GM19043 (cell line): ENCODE data around the gene ZNF414.
A peak's percentile ranks its signal among the peaks of the same experiment; 100 is the strongest.
"Not testable (repeated sequence)": the region's sequence is repeated elsewhere in the genome, so short reads cannot be mapped to it uniquely, and the experiment has no call there.

Experiments
- ATAC-seq: cut with Tn5 transposase; IDR thresholded peaks from one replicate; pipeline ENCODE4 v1.9.1; 2021; ENCODE audit warnings: low read depth; ENCODE audit not compliant: unreplicated experiment

The ZNF414 gene, protein sequence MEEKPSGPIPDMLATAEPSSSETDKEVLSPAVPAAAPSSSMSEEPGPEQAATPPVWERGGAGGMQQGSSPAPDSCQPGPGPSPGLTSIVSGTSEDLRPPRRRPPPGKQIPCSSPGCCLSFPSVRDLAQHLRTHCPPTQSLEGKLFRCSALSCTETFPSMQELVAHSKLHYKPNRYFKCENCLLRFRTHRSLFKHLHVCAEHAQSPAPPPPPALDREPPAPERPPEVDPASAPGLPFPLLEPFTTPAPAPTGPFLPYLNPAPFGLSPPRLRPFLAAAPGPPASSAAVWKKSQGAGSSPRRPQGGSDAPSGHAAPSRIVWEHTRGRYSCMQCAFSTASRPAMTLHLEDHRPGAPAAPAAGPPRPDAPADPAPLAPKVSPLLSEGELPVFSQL

DNA sequence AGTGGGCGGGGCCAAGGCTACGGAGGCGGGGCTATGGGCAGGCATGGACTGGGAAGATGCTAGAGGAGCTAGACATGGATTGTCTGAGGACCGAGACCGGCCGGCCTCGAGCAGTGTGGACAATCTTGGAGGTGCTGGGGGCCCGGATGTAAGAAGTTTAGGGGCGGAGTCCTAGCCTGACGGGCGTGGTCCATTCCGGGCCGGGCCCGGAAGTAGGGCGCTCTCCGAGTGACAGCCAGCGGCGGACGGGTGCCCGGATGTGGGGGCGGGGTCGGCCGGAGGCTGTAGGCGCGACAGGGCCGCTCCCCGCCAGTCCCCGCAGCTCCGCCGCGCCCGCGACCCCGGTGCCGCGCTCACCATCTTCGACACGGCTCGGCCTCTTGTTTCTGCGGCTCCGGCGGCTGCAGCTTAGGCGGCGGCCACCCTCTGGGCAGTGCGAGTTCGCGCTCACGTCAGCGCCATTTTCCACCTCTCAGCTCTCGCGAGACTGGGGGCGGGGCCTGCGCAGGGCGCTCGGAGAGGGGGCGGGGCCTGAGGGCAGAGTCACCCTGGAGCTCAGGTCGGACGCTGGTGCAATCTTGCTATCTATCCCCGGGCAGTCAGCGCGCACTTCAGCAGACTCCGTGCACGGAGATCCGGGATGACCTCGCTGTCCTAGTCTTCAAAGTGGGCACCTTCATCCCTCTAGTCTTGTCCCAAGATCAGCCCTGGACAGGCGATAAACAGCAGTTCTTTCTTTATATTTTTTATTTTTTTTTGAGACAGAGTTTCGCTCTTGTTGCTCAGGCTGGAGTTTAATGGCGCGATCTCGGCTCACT is at the start of gene ZNF414:
ZNF414 (minus strand) TSS at position 481 of the 818 bp plus-strand sequence; CDS start at position 360, 121 bp downstream.
- ATAC-seq: peak; percentile 87

DNA sequence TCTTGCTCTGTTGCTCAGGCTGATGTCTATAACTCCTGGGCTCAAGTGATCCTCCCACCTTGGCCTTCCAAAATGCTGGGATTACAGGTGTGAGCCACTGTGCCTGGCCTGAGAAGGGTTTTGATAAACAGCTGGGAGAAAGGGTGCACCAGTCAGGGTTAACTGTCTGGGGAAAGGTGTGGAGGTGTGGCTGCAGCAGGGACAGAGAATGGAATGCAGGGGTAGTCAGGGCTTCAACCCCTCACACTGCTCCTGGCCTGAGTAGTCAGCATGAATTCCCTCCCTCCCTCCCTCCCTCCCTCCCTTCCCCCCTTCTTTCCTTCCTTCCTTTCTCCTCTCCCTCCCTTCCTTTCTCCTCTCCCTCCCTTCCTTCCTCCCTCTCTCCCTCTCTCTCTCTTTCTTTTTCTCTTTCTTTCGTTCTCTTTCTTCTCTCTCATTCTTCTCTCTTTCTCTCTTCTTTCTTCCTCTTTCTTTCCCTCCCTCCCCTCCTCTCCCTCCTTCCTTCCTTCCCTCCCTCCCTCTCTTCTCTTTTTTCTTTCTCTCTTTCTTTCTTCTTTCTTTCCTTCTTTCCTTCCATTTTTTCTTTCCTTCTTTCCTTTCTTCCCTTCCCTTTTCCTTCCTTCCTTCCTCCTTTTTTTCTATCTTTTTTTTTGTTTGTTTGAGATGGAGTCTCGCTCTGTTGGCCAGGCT is 47.3 kb upstream of the ZNF414 start:
- ATAC-seq: no peak

GRCh38 chr19:8558325-8558724 is 44.4 kb upstream of the ZNF414 start:
- no peak for ATAC-seq

GRCh38 chr19:8557642-8558238 is 43.8 kb upstream of the ZNF414 start:
- ATAC-seq: no peak

DNA sequence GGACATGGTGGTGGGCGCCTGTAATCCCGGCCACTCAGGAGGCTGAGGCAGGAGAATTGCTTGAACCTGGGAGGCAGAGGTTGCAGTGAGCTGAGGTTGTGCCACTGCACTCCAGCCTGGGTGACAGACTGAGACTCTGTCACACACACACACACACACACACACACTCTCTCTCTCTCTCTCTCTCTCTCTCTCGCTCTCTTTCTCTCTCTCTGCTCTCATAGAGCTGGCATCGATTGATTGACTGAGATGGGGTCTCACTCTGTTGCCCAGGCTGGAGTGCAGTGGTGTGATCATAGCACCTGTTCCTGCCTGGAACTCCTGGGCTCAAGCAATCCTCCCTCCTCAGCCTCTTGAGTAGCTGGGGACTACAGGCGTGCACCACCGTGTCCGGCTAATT is 39.8 kb upstream of the ZNF414 start:
- ATAC-seq: not testable (repeated sequence)

- no peak for ATAC-seq
Measured at GRCh38 chr19:8552810-8553209, 38.8 kb upstream of the ZNF414 start.

DNA sequence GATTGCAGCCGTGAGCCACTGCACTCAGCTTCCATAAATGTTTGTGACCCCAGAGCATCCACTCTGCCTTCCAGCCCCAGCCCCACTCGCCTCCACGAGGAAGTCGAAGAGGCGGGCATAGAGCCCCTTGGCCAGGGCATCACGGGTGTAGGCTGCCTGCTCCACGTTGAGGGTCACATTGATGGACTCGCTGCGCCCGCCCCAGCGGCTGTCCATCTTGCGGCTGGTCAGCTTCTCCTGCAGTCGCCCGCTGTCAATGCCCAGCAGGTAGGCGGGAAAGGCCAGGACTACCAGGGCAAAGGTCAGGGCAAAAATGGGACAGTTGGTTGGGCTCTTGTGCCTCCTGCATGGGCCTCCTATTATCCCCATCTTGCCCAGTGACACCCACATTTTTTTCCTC is 36.1 kb upstream of the ZNF414 start:
- no peak for ATAC-seq

DNA sequence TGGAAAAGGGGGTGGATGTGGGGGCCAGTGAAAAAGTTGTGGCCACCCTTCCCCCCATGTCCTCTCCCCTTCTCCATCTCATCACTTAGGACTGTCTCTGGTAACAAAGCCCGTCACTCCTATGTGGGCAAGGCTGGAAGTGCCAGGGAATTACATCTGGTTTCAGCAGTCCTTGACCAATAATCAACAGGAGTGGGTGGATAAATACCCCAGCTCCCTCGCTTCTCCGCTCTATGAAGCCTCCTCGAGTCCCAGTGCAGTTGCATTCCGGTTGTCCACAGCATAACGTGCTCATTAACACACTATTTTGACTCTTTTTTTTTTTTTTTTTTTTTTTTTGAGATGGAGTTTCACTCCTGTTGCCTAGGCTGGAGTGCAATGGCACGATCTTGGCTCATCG is 31.8 kb upstream of the ZNF414 start:
- ATAC-seq: no peak

DNA sequence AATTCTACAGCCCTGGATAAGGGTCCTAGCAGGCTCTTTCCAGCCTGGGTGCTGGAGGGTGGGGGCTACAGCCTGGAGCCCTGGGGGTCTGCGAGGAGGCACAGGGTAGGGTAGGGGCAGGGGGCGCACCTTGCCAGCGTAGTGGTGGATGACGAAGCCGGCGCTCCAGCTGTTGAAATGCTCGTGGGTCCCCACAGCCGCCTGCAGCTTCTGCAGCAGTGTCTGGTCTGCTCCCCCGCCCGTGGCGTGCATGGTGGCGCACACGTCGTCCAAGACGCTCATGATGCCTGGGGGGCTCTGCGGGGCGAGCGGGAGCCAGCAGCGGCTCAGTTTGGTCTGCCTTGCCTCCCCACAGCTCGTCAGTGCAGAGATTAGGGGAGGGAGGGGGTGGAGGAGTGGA is 30.2 kb upstream of the ZNF414 start:
- no peak for ATAC-seq

GRCh38 chr19:8539621-8540149 is 25.7 kb upstream of the ZNF414 start:
- no peak for ATAC-seq

- no peak for ATAC-seq
Measured at GRCh38 chr19:8537099-8537498, 23.1 kb upstream of the ZNF414 start.

GRCh38 chr19:8536282-8536681 is 22.3 kb upstream of the ZNF414 start:
- no peak for ATAC-seq

DNA sequence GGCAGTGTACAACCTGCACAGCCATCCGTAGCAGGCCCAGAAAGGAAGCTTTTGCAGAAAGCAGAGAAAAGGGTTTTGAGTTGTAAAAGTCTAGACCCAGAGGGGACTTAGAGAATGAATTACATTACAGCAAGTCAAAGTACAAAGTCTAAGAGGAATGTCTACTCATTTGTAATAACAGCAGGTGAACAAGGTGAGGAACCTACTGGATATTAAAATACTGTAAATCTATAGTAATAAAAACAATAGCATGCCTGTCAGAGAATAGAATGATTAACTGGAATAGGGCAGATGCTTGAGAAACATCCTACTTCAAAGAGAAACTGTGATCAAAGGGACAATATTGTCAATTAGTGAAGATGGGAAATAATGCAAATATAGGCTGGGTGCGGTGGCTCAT is 18.3 kb upstream of the ZNF414 start:
- ATAC-seq: no peak

GRCh38 chr19:8531470-8531869 is 17.5 kb upstream of the ZNF414 start:
- ATAC-seq: no peak

DNA sequence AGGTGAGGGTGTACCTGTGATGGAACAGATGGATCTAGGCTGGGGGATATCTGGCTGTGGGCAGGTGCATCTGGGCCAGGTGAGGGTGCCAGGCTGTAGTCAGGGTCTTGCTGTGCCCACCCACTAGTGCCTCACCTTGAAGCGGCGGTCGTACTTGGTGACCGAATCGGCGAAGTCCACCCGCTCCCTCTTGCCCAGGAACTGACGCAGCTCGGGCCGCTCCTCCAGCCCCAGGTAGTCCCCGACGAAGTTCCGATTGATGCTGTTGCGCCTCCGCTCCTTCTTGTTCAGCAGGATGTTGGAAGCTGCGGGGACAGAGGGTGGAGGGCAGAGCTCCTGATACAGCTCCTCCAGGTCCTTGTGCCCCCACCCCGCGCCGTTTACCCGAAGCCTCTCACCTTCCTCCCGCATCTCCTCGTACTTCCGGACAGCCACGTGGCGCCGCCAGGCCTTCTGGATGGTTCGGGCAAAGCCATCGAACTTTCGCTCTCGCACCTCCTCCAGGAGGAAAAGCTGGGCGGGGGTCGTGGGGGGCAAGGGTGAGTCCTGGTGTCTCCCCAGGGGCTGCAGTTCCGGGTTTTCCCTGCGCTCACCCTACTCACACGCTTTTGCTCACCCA is 16.2 kb upstream of the ZNF414 start:
- ATAC-seq: no peak

GRCh38 chr19:8529369-8530006 is 15.5 kb upstream of the ZNF414 start:
- ATAC-seq: no peak

- ATAC-seq: no peak
Measured at GRCh38 chr19:8528500-8528899, 14.5 kb upstream of the ZNF414 start.

GRCh38 chr19:8526345-8527091 is 12.6 kb upstream of the ZNF414 start:
- no peak for ATAC-seq

- no peak for ATAC-seq
Measured at GRCh38 chr19:8525401-8525684, 11.4 kb upstream of the ZNF414 start.
